ENCODE results near the gene PEX19. TPM values are rescaled to one million over a fixed set of nuclear protein-coding genes. Genes with fewer than 3 reads are reported as not detected.

Gene PEX19
- total RNA-seq, 1 donor from 2014 or later, result 102 TPM

- DNase-seq (ENCODE audit: low spot score), result no peak
Measured at GRCh38 chr1:160277330-160277729, 7.6 kb downstream of the PEX19 start.

- no peak for DNase-seq (ENCODE audit: low spot score)
Measured at GRCh38 chr1:160271025-160271424, 13.9 kb downstream of the PEX19 start.

GRCh38 chr1:160267284-160267991 is 17.5 kb downstream of the PEX19 start:
- DNase-seq (ENCODE audit: low spot score), result no peak

- DNase-seq (ENCODE audit: low spot score), result no peak
Measured at GRCh38 chr1:160264795-160265307, 20.1 kb downstream of the PEX19 start.

DNA sequence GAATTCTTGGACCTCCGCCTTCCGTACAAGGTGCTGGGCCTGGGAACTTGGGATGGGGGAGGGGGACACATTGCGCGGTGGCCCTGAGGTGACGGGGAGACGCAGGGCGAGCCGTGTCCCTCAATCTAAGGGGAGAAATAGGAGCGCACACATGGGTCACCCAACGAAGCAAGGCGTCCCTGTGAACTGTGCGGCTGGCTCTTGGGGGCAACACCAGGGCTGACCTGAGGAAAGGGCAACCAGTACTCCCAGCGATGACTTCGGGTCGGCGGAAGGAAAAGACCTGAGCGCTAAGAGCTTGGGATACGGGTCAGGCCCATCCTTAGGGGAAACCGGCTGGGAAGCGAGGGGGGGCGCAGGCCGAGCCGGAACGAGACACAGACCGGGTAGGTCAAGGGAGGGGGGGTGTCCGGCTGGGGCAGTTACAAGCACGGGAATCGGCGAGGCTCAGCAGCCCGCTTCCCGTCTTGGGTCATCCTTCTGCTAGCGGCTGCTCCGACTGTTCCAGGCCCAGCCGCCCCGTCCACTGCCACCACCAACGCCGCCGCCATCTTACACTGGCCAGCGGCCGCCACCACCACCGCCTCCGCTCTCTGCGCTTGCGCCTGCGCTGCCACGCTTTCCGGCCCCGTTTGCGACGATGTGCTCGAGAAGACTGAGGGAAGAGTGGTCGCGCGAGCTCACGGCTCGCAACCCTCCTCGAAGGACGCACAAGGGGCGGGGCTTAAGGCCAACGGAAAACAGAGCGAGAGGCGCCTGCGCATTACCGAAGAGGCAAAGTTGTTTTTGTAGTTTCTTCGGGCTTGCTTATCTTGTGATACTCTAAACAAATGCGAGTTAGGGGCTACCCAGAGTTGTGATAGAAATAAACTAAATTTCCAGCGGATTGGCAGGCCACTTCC is 22.8 kb downstream of the PEX19 start, which contains the start of gene DCAF8:
DCAF8 (minus strand) TSS at position 657 of the 902 bp plus-strand sequence. CDS start 18,541 bp downstream, outside the sequence.
- DNase-seq (ENCODE audit: low spot score), result peak; percentile 98

DNA sequence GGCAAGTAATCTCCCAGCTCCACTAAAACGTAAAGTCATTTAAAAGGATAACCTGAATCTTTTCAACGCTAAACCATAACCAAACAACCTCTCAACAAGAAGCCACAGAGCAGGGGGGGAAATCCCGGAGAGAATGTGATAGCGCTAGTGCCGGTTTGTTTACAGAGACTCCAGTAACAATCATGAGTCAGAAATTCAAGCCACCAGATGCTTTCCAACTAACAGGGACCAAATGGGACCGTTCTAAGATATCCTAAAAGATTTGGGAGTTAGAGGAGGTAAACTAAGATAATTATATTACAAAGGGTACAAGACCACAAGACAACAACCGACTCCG is 23.4 kb downstream of the PEX19 start:
- peak; percentile 60 for DNase-seq (ENCODE audit: low spot score)

DNA sequence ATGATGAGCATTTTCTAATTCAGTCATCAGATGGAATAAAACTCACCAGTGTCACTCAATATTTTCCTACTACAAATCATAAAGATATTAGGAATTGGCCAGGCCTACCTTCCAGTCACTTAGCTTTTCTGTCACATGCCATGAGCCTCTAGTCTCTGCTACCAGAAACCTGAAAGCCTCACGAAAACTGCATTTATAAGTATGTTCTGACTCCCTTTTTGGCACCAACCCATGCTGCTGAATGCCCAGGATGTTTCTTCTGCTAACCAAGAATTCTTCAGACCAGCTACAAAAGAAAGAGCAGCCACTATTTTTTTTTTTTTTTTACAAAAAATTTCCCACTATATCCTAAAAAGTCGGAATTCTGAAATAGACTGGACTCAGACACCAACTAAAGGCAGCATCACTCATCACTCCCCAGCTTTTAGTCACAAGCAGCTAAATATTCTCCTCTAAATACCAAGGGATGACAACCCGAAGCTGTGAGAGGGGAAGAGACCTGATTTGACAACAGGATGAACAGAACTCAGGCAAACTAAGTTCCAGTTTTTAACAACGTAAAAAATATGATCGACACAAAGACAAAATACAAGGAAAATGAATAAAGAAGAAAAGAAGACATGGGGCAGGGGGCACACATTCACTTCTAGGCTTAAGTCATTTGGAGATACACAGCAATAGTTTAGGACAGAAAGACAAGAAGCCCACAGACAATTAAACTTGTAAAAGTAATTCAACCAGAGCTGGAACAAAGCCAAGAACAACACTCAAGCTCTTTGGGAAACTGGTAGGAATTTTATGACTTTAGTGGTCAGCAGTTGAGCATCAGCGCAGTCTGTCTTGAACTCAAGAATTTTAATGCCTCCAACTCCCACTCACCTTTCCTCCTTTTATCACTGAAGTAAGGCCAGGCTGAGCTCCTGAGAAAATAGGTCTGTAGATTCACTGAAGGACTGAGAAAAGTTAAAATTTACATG is 24.2 kb downstream of the PEX19 start:
- DNase-seq (ENCODE audit: low spot score), result no peak

DNA sequence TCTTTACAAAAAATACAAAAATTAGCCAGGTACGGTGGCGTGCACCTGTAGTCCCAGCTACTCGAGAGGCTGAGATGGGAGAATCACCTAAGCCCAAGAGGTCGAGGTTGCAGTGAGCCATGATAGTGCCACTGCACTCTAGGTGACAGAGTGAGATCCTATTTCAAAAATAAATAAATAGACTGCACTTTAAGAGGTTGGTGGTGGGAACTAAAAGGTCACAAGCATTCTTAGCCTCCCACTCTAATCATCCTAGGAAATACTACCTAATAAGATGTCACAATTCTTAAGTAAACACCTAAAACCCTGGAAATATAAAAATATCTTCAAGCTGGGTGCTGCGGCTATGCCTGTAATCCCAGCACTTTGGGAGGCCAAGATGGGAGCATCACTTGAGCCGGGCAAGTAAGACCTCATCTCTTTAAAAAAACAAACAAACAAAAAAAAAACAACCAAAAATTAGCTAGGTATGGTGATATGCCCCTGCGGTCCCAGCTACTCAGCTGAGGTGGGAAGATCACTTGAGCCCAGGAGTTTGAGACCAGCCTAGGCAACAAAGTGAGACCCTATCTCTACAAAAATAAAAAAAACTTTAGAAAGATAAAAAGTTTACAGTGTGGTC is 26.6 kb downstream of the PEX19 start:
- DNase-seq (ENCODE audit: low spot score), result no peak

DNA sequence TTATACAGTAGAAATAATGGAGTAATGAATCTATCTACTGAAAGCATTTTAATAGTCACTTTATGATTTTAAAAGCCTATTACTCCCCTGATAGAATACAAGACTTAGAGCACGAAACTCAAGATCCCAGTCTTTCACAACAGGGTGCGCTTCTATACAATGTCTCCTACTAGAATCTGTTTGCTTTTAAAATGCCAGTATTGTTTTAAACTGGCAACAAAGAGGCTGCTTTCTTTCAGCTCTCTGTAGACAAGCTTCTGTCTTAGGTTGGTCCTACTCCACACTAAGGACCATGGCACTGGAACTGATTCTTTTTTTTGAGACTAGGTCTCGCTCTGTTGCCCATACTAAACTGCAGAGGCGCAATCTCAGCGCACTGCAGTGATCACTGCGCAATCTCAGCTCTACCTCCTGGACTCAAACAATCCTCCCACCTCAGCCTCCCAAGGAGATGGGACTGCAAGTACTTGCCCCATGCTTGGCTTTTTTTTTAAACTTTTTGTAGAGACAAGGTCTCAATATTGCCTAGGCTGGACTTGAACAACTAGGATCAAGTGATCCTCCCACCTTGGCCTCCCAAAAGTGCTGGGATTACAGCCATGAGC is 27.4 kb downstream of the PEX19 start:
- no peak for DNase-seq (ENCODE audit: low spot score)

- DNase-seq (ENCODE audit: low spot score), result no peak
Measured at GRCh38 chr1:160256396-160257046, 28.4 kb downstream of the PEX19 start.

- no peak for DNase-seq (ENCODE audit: low spot score)
Measured at GRCh38 chr1:160255781-160256300, 29.1 kb downstream of the PEX19 start.

GRCh38 chr1:160251687-160252526 is 33.0 kb downstream of the PEX19 start:
- DNase-seq (ENCODE audit: low spot score), result peak; percentile 74

DNA sequence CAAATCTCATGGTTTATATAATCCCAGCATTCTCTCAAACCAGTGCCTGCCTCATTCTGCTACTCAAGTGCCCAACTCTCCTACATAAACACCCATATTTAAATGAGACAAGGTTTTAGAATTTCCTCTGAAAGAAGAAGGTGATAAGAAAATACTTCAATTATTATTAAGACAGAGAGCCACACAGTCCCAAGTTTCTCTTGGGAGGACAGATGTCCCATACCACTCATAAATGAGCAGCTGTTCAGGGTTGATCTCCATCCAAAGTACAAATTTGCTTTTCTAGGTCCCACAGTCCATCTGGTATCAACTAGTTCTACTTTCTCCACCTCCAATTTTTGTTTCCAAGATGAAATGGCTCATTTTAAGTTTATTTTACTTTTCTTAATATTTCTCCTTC is 33.9 kb downstream of the PEX19 start:
- no peak for DNase-seq (ENCODE audit: low spot score)

- no peak for DNase-seq (ENCODE audit: low spot score)
Measured at GRCh38 chr1:160247053-160247452, 37.9 kb downstream of the PEX19 start.

DNA sequence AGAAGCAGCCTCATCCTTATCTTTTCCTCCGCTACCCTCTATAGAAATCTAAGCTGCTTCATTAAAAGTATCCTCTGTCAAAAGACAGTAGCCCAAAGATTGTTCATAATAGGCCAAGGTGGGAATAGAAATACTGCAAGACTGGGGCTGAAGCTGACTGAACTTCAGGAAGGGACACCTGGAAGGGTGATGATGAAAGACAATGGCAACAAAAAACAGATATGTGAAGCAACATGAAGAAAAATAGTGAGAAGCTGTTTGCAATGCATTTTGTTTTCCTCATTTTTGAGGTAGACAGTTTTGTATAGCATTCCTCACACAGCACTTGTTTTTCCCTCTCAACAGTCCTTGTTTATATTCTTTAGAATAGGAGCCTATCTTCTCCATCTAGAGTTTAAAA is 39.5 kb downstream of the PEX19 start:
- no peak for DNase-seq (ENCODE audit: low spot score)

GRCh38 chr1:160244209-160244608 is 40.7 kb downstream of the PEX19 start:
- no peak for DNase-seq (ENCODE audit: low spot score)

- DNase-seq (ENCODE audit: low spot score), result no peak
Measured at GRCh38 chr1:160243767-160244166, 41.2 kb downstream of the PEX19 start.

GRCh38 chr1:160239582-160240299 is 45.2 kb downstream of the PEX19 start:
- DNase-seq (ENCODE audit: low spot score), result no peak

Data from ureter (tissue), 1 donor.